Activated CD4-positive, alpha-beta T cell treated with anti-CD3 and anti-CD28 coated beads, Interleukin-2, Interleukin-4, amounts not matched to agents 100 ng/mL and 50 ng/mL, durations not matched to agents 16 hours and 8 hours (primary cell): ENCODE results near the gene EIF5.

Experiments used
- DNase-seq: peaks from one replicate; pipeline ENCODE4 v3.0.0-alpha.2; 2020; ENCODE audit warnings: low spot score

Gene EIF5

DNA sequence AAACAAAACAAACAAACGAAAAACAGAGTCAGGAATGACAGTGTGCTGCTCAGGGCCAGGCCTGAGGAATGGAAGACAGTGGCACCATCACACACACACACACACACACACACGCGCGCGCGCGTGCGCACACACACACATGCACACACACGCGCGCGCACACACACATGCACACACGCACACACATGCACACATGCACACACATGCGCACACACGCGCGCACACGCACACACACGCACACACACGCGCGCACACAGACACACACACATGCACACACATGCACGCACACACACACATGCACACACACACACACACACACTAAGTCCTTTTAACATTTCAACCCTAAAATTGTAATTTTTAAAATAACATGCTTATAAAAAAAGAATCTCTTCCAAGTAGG, 38.0 kb downstream of the EIF5 start:
- DNase-seq, result no peak

DNA sequence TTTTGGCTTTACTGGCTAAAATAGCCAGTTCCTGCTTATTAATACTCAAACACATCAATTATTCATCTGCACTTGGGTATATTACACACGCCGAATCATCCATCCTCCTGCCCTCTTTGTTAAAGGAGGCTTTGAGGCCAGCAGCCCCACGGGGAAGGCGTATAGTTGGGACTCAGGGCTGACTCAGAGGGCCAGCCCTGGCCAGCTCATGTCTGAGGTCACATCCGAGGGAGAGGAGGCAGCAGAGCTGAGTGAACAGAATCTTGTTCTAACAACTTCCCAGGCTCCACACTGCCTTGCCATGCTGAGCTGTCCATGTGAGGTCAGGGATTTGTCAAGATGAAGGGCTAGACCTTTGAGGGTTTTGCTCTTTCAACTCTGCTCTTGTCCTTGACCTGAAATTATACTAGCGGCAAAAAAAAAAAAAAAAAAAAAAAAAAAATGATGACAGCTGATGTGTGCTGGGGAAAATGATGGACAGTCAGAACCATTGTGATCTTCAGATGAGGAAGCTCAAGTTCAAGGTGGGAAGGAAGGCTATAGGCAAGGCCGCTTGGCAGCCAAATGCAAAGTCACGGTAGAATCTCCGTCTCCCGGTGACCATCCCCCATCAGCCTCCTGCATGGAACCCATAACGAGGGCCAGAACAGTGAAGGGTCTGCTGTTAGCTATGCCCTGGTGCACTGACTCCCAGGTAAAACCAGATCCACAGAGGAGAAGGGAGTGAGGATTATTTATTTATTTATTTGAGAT, 38.7 kb downstream of the EIF5 start:
- DNase-seq, result no peak

DNA sequence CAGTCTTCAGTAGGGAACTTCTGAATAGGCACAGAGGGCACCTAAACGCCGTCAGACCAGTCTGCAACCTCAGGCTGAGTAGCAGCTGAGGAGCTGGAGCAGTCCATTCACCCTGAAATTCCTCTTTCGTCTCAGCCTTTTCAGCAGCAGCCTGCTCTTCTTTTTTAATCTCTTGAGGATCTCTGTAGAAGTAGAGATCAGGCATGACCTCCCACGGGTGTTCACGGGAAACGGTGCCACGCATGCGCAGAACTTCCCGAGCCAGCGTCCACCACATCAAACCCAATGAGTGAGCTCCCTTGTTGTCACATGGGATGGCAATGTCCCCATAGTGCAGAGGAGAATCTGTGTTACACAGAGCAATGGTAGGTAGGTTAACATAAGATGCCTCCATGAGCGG, 40.1 kb downstream of the EIF5 start:
- DNase-seq, result no peak

DNA sequence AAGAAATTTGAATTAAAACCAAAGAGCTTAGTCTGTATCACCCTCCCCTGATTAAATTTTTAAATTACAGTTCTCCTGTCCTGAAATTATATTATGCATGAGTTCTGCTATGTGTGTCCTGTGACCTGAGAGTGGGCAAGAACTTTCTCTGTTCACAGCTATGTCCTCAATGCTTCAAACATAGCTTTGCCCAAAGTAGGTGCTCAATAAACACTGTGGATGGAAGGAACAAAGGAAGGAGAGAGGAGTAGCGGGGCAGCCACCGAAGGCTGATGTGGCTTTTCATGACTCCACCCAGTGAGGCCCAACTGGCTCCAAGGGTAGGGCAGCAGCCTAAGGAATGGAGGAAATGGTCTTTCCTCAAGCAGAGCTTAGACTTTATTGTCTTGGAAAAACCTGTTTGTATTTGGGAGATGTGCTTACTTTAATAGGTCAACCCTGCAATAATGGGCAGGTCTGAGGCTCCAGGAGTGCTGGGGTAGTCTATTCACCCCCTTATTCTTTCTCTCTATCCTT, 43.5 kb downstream of the EIF5 start:
- DNase-seq, result no peak

DNA sequence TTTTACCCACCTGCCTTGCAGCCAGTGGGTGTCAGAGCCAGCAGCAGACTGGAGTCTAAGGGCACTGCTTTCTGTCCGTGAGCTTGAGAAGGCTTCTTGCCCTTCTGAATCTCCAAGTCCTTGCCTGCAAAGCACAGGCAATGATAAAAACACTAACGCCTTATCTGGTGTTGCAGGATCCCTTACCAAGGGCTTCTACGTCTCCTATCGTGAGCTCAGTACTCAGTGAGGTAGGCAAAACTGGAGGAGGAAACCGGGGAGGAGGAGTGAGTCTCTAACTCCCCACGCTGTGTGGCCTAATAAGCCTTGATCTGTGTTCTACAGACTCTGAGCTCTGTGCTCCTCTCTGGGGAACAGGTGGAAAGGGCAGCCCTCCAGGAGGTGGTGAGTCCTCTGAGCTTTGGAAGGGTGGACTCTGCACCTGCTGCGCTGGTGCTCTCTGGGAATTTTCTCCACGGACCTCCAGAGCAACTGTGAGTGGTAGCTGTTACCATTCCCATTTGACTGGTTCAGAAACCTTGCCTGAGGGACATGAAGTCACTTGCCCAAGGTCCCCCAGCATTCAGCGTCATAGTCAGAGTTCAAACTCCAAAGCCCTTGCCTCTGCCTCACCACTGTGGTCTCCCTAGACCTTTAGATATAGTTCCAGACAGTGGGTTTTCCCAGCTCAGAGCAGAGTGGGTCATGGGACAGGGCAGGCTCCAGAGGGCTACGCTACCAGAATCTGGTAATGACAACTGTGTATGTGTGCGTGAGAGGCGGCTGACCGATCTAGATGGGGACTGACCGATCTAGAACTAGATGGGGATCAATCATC, 44.2 kb downstream of the EIF5 start:
- no peak for DNase-seq

DNA sequence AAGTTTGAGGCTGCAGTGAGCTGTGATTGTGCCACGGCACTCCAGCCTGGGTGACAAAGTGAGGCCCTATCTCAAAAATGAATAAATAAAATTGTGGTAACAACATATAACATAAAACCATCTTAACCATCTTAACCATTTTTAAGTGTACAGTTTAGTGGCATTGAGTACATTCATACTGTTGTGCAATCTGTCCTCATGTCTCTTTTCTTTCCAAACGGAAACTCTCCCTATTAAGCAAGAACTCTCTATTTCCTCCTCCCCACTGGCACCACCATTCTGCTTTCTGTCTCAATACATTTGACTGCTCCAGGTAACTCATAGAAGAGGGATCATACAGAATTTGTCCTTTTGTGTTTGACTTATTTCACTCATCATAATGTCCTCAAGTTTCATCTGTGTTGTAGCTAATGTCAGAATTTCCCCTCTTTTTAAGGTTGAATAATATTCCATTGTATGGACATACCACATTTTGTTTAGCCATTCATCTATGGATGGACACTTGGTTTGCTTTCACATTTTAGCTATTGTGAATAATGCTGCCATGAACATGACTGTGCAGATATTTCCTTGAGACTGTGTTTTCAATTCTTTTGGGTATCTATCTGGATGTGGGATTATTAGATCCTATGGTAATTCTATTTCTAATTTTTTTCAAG, 46.8 kb downstream of the EIF5 start:
- no peak for DNase-seq

DNA sequence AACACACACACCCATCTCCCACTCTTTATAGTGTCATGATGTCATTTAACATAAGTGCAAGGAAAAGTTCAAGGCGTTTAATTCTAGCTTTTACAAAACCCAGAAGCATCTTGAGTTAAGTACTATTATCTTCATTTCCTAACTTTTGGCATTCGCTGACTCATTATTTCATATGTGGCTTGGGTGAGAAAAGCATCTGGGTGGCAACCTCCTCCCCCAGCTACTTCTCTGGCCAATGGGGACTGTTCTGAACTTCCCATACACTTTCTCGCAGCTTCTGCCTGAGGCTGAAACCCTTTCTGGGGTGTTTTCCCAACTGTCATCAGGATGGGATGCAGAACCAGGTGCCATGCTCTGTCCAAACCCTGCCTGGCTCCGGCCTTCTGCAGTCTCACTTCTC, 48.3 kb downstream of the EIF5 start:
- DNase-seq, result no peak

DNA sequence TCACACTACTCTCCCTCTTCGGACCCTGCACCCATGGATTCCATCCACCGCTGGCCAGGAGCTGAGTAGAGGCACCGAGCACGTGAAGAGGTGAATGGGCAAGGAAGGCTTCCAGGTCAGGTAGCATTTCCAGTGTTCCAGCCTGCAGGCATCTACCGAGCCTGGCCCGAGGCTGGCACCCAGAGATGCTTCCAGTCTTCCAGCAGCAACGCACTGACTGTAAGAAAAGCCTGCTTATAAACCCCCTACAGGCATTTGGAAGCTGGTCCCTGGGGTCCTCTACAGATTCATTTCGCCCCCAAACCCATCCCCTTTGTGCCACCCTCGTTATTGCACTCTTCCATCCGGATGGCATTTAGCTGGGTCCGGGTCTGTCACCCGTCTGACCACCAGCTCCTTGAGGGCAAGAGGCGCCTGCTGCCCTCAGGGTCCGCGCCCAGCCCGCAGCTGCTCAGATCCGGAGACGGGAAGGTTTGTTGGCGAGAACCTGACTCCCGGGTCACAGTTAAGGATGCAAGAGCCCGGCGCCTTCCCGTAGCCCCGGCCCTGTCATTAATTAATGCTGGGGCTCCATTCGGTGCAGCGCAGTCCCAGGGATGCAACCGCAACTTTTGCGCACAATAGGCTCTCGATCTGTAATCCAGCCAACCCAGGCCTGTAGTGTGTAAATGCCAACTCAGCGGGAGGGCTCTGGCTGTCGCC, 50.6 kb downstream of the EIF5 start:
- no peak for DNase-seq

DNA sequence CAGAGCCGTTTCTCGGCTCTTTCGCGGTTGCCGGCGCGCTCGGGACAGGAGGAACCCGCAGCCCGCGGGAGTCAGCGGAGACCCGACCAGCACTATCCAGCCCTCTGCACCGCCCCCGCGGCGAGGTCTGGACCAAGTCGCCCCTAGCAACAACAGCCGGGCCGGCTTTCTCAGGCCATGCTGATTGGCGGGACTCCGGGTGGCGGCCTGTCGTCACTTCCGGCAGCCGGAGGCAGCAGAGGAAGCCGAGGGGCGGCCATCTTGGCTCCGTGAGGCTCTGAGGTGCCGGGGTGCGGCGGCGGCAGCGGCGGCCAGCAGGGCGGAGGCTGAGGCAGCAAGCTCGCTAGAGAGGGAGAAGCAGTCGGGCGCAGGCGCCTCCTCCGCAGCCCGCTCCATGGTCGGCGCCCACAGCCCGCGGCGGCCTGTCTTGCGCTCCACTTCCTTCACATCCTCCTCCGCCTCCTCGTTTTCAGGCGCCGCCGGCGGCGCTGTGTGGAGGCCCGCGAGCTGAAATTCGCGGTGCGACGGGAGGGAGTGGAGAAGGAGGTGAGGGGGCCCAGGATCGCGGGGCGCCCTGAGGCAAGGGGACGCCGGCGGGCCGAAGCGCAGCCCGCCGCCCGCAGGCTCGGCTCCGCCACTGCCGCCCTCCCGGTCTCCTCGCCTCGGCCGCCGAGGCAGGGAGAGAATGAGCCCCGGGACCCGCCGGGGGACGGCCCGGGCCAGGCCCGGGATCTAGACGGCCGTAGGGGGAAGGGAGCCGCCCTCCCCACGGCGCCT, 51.3 kb downstream of the EIF5 start, which contains the start of gene MARK3:
Gene MARK3 (plus strand): TSS at position 264 of the 777 bp plus-strand sequence. CDS start 615 bp downstream, outside the sequence.
- DNase-seq, result peak; percentile 98

DNA sequence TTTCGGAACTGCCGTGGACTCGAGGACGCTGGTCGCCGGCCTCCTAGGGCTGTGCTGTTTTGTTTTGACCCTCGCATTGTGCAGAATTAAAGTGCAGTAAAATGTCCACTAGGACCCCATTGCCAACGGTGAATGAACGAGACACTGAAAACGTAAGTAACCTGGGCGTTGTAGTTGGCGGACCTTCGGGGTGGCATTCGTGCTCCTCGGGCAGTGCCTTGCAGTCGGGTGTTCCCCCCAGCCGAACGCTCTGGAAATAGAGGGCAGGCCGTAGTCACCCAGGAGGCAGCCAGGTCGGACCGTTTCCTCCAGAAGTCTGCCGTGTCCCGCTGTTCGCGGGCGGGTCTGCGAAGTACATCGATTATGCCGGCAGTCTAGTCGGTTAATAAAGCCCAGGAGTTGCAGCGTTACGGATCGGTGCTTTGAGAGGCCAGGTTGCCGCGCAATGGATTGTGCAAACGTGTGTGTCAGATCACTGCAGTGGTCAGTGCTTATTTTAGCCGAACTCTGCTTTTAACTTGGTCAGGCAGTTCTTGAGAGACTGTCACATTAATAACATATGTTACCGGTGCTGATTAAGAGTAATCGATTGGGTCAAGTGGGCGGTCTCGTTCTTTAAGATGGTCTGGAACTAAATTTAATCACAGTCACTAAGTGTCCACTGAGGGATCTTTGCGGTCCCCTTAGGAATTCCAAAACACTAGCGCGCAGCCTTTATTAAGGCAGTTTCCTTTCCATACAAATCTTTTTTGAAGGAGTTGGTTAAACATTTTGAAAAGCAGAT, 52.1 kb downstream of the EIF5 start:
- DNase-seq, result peak; percentile 39

DNA sequence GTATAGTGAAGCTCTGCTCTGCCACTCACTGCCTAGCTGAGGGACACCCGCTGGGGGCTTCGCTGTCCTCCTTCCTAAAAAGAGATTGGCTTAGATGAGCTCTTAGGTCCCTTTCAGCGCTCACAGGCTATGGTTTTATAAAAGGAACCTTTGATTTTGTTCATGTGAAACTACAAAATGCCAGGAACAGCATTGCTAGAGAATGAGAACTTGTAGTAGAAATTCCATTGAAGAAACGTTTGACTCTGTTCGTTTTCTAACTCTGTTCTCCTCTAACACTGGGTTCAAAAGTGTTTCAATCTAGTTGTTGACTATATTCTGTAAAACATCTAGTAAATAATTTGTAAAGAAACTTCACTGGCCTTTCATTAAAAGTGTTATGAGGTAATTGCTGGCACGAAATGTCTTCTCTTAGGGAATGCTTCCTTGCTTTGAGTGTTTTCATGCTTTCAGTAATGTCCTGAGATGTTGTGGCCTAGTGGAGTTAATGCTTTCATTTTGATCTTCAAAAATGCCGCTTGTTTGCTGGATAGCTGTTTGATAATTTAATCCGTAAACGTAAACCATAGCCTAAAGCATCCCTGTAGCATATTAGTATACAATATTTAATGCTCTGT, 52.8 kb downstream of the EIF5 start:
- no peak for DNase-seq

DNA sequence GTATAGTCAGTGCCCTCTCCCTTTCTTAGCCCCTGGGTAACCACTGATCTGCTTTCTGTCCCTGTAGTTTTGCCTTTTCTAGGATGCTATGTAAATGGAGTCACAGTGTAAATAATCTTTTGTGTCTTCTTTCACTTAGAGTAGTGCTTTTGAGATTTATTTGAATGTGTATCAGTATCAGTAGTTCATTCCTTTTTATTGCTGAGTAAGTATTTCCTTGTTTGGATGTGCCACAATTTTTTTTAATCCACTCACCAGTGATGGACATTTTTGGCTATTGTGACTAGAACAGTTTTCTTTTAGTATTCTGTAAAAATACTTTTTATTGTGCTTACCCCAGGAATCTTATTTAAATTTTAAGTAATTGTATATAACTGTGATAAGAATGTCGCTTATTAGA, 54.6 kb downstream of the EIF5 start:
- no peak for DNase-seq

DNA sequence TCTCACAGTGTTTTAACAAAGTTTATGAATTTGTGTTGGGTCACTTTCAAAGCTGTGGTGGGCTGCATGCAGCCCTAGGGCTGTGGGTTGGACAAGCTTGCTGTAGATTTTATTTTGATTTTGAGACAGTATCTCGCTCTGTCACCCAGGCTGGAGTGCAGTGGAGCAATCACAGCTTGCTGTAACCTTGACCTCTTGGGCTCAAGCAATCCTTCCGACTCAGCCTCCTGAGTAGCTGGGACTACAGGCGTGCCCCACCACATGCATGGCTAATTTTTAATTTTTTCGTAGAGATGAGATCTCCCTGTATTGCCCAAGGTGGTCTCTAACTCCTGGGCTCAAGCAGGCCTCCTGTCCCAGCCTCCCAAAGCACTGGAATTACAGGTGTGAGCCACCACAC, 56.6 kb downstream of the EIF5 start:
- DNase-seq, result no peak

DNA sequence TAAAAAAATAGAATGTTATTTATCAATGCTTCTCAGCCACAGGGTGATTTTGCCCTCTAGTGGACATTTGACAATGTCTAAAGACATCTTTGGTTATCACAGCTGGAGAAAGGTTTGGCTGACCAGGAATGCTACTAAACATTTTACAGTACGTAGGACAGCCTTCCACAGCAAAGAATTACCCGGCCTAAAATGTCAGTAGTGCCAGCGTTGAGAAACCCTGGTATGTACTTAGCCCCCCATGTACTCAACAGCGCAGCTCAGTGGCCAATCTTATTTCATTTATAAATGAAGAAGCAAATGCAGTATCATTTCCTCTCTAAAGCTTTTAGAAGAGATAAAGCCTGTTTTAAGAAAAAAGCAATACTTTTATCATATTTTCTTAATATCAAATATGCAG, 57.0 kb downstream of the EIF5 start:
- no peak for DNase-seq

DNA sequence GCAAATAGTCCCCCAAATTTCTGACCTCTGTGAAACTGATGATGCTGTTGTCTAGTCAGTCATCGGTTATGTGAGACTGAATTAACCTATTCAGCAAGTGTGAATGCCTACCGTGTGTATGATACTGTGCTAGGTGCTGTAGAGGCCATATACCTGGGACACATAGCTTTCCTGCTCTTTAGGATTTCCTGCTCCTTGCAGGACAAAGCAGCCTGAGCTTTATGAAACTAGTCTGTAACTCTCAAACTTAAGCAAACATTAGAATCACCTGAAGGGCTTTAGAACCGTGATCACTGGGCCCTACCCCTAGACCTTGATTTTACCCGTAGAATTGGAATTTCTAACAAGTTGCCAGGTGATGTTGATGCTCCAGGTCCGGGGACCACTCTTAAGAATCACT, 58.1 kb downstream of the EIF5 start:
- DNase-seq, result no peak

DNA sequence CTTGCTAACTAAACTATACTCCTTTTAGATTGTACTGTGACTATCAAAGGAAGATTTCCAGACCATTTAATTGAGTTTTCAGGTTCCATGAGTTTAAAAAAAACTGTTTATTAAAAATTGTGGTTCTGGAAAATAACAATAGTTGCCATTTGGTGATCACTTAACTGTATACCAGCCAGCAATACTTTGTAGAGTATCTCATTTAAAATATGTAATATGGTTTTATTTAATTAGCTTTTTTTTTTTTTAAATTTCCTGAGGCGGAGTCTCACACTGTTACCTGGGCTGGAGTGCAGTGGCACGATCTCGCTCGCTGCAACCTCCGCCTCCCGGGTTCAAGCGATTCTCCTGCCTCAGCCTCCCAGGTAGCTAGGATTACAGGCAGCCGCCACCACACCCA, 58.5 kb downstream of the EIF5 start:
- DNase-seq, result no peak

DNA sequence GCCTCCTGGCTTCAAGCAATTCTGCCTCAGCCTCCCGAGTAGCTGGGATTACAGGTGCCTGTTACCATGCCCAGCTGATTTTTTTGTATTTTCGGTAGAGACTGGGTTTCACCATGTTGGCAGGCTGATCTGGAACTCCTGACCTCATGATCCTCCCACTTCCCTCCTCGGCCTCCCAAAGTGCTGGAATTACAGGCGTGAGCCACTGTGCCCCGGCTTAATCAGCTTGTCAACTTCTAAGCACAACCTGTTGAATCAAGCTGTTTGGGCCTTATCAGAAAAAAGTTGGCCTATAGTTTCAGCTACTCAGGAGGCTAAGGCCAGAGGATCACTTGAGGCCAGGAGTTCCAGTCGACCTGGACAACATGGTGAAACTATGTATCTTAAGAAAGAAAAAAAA, 59.0 kb downstream of the EIF5 start:
- DNase-seq, result no peak

DNA sequence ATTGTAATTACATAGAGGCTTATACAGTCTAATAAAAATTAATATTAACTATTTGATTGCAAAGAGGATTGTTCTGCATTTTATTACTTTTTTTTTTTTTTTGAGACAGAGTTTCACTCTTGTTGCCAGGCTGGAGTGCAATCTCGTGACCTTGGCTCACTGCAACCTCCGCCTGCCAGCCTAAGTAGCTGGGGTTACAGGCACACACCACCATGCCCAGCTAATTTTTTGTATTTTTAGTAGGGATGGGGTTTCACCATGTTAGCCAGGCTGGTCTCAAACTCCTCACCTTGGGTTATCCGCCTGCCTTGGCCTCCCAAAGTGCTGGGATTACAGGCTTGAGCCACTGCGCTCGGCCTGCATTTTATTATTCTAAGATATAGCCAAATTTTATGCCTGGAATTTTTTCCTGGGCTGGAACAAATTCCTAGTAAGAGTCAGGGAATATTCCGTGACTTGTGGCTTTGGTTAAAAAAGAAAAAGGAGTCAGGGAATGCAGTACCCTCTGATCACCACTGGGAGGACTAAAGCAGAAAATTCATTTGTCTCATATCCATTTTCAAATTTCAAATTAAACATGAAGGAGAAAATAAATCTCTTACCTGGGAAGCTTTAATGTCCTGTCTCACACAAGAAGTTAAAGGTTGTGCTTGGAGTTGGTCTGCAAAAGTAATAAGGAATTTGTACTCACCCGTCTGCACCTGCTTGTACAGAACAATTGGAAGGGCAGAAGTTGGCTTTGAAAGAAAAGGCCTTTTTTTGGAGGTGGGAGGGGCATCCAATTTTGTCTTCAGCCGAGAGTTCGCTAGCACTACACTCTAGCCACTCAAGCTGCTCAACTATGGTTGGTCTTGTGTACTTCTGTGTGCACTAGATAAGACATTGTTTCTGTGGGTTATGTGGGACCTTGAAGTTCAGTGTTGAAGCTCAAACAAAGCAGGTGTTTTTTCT, 59.9 kb downstream of the EIF5 start:
- DNase-seq, result no peak
